Gastroesophageal sphincter (tissue), 3 donors: Measurements from ENCODE around the gene JAML.

Experiments used
- POLR2A ChIP-seq, 2 donors: fragments of 450-650 bp; IDR thresholded peaks; one replicate each; pipeline ENCODE4 v1.6.1; 2017; ENCODE audit warnings: antibody characterized with exemption in 2 of 2, mild to moderate bottlenecking in 2 of 2, moderate library complexity in 1 of 2
- TF ChIP-seq, protein P1 (sequence below), 4 experiments: fragments of 200-600 bp in 2 of 4; fragments of 450-650 bp in 2 of 4; sonication (generic) in 1 of 4; IDR thresholded peaks; one replicate each; pipeline ENCODE4 v1.5.1; 2017 to 2019; ENCODE audit warnings: antibody characterized with exemption in 4 of 4, mild to moderate bottlenecking in 2 of 4, moderate library complexity in 2 of 4

DNA sequence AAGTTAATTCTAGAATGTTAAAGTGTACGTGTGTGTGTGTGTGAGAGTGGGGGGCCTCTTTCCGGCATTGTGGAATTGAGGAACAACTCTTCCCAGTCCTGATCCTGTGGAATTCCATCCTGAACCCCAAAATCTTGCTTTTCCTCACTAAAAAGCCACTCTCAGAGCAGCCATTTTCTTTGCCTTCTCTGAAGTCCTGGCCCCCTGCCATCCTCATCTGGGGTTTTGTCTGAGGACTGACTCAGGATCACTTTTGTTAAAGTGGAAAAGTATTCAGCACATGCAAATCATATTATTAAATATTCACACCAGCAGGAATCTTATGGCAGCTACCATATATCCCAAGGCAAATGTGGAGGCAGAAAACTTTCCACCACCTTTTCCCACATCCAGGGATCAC lies 76.0 kb downstream of the JAML start:
- no peak for TF ChIP-seq POLR2A (IDR thresholded peaks at IDR 0.05)
- TF ChIP-seq, protein P1, sequence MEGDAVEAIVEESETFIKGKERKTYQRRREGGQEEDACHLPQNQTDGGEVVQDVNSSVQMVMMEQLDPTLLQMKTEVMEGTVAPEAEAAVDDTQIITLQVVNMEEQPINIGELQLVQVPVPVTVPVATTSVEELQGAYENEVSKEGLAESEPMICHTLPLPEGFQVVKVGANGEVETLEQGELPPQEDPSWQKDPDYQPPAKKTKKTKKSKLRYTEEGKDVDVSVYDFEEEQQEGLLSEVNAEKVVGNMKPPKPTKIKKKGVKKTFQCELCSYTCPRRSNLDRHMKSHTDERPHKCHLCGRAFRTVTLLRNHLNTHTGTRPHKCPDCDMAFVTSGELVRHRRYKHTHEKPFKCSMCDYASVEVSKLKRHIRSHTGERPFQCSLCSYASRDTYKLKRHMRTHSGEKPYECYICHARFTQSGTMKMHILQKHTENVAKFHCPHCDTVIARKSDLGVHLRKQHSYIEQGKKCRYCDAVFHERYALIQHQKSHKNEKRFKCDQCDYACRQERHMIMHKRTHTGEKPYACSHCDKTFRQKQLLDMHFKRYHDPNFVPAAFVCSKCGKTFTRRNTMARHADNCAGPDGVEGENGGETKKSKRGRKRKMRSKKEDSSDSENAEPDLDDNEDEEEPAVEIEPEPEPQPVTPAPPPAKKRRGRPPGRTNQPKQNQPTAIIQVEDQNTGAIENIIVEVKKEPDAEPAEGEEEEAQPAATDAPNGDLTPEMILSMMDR (IDR thresholded peaks at IDR 0.05): no peak
